ENCODE results near the gene ING5. TPM values are rescaled to one million over a fixed set of nuclear protein-coding genes. Genes with fewer than 3 reads are reported as not detected.

The ING5 gene
- total RNA-seq, 1 donor from 2014 or later, result 25.6 TPM

GRCh38 chr2:241655516-241656189, 46.2 kb upstream of the ING5 start:
- H3K36me3 ChIP-seq (ENCODE audit: control insufficient read depth, insufficient read depth, low read length), result peaks cover 5% of the 10 kb centered on the region
- H3K27me3 ChIP-seq (ENCODE audit: control insufficient read depth, insufficient read depth, low read length), result no peaks in the 10 kb centered on the region
- H3K4me3 ChIP-seq (ENCODE audit: low read depth, low read length), result no peak overlapping the region
- no peak for DNase-seq (ENCODE audit: low read depth)
- TF ChIP-seq CTCF (IDR thresholded peaks at IDR 0.05; ENCODE audit: insufficient read depth, low read length, poor library complexity, severe bottlenecking), result no peak

- no peak for TF ChIP-seq CTCF (IDR thresholded peaks at IDR 0.05; ENCODE audit: insufficient read depth, low read length, poor library complexity, severe bottlenecking)
- no peak overlapping the region for H3K4me3 ChIP-seq (ENCODE audit: low read depth, low read length)
- peaks cover 6% of the 10 kb centered on the region for H3K36me3 ChIP-seq (ENCODE audit: control insufficient read depth, insufficient read depth, low read length)
These were observed 45.6 kb upstream of the ING5 start for GRCh38 chr2:241656190-241656741.

GRCh38 chr2:241657786-241658254, 44.0 kb upstream of the ING5 start:
- no peak for DNase-seq (ENCODE audit: low read depth)
- no peak overlapping the region for H3K4me3 ChIP-seq (ENCODE audit: low read depth, low read length)
- H3K27me3 ChIP-seq (ENCODE audit: control insufficient read depth, insufficient read depth, low read length), result no peaks in the 10 kb centered on the region
- no peak for TF ChIP-seq CTCF (IDR thresholded peaks at IDR 0.05; ENCODE audit: insufficient read depth, low read length, poor library complexity, severe bottlenecking)
- peaks cover 6% of the 10 kb centered on the region for H3K36me3 ChIP-seq (ENCODE audit: control insufficient read depth, insufficient read depth, low read length)

More at GRCh38 chr2:241656190-241656741, 45.6 kb upstream of the ING5 start:
- no peak for DNase-seq (ENCODE audit: low read depth)
- H3K27me3 ChIP-seq (ENCODE audit: control insufficient read depth, insufficient read depth, low read length), result no peaks in the 10 kb centered on the region

- H3K27me3 ChIP-seq (ENCODE audit: control insufficient read depth, insufficient read depth, low read length), result no peaks in the 10 kb centered on the region
- H3K4me3 ChIP-seq (ENCODE audit: low read depth, low read length), result no peak overlapping the region
- DNase-seq (ENCODE audit: low read depth), result no peak
- TF ChIP-seq CTCF (IDR thresholded peaks at IDR 0.05; ENCODE audit: insufficient read depth, low read length, poor library complexity, severe bottlenecking), result no peak
- H3K36me3 ChIP-seq (ENCODE audit: control insufficient read depth, insufficient read depth, low read length), result peaks cover 6% of the 10 kb centered on the region
These were observed 43.5 kb upstream of the ING5 start for GRCh38 chr2:241658296-241658695.

- H3K4me3 ChIP-seq (ENCODE audit: low read depth, low read length), result no peak overlapping the region
- peak; percentile 21 for DNase-seq (ENCODE audit: low read depth)
- H3K27me3 ChIP-seq (ENCODE audit: control insufficient read depth, insufficient read depth, low read length), result no peaks in the 10 kb centered on the region
- TF ChIP-seq CTCF (IDR thresholded peaks at IDR 0.05; ENCODE audit: insufficient read depth, low read length, poor library complexity, severe bottlenecking), result peak; percentile 63
- H3K36me3 ChIP-seq (ENCODE audit: control insufficient read depth, insufficient read depth, low read length), result peaks cover 6% of the 10 kb centered on the region
These were observed 42.6 kb upstream of the ING5 start for GRCh38 chr2:241659150-241659739.
